H1 (cell line): ENCODE measurements around the gene ANKIB1. TPM values are rescaled to one million over a fixed set of nuclear protein-coding genes. Genes with fewer than 3 reads are reported as not detected.

Experiments
- CBX8 ChIP-seq: fragments of 300-800, 300-1000 bp; sonication (generic); IDR thresholded peaks from 2 replicates; pipeline ENCODE4 v1.7.1; 2016; ENCODE audit warnings: low read depth, low read length, borderline replicate concordance
- CREB1 ChIP-seq: IDR thresholded peaks from 2 replicates; pipeline ENCODE4 v1.6.1; 2012; ENCODE audit warnings: inconsistent platforms
- CTBP2 ChIP-seq: IDR thresholded peaks from 2 replicates; pipeline ENCODE4 v1.7.0; 2011; ENCODE audit warnings: borderline replicate concordance, mild to moderate bottlenecking, moderate library complexity, mixed read lengths, low read length; ENCODE audit not compliant: insufficient read depth, insufficient read length
- EP300 ChIP-seq, 2 experiments: IDR thresholded peaks; 1 replicate in 1 of 2; 2 replicates in 1 of 2; pipeline ENCODE4 v1.6.1; 2011 to 2012; ENCODE audit warnings: low read depth in 2 of 2, low read length in 2 of 2, mild to moderate bottlenecking in 2 of 2, borderline replicate concordance in 1 of 2, inconsistent platforms in 1 of 2, moderate library complexity in 1 of 2
- GABPA ChIP-seq: IDR thresholded peaks from 2 replicates; pipeline ENCODE4 v1.6.1; 2011; ENCODE audit warnings: mild to moderate bottlenecking, low read length, moderate library complexity, borderline replicate concordance; ENCODE audit not compliant: insufficient read depth
- HDAC6 ChIP-seq: IDR thresholded peaks from one replicate; pipeline ENCODE4 v1.7.1; 2012; ENCODE audit warnings: low read depth, mild to moderate bottlenecking, inconsistent platforms, low read length, moderate library complexity
- RAD21 ChIP-seq, 2 experiments: IDR thresholded peaks in 1 of 2; conservative IDR thresholded peaks in 1 of 2; 2 replicates each; pipeline ENCODE4 v1.6.1; 2011; ENCODE audit warnings: low read depth in 2 of 2, low read length in 2 of 2, improper control_type of control experiment in 1 of 2, inconsistent platforms in 1 of 2, mild to moderate bottlenecking in 1 of 2, moderate library complexity in 1 of 2
- polyA plus RNA-seq, 7 experiments: library from polyadenylated mRNA; depleted of rRNA in 3 of 7; stranded (reverse) in 5 of 7; unstranded in 2 of 7; fragments of >200 nt in 5 of 7; fragments of 200-250 nt in 2 of 7; gene quantifications; 1 replicate in 5 of 7; 2 replicates in 1 of 7; 4 replicates in 1 of 7; pipeline versions ENCODE4 v1.2.1 to v1.2.3, GENCODE V29; 2011 to 2013; ENCODE audit warnings: missing spikeins in 2 of 7, mixed read lengths in 2 of 7
- total RNA-seq: library from RNA; stranded (reverse); fragmentation: NEBNext Ultra II Directional; extraction: Animal tissue kit (Norgen Biotek cat#: 25700); gene quantifications from 2 replicates; pipeline ENCODE4 v1.2.1, GENCODE V29; 2021
- TF ChIP-seq, protein P1 (sequence below): fragments of 300-600 bp; sonication (generic); IDR thresholded peaks from 2 replicates; pipeline ENCODE4 v1.7.1; 2012; ENCODE audit warnings: low read length, moderate library complexity, mild to moderate bottlenecking, inconsistent platforms; ENCODE audit not compliant: insufficient replicate concordance
- TF ChIP-seq, protein P2 (sequence below): IDR thresholded peaks from 2 replicates; pipeline ENCODE4 v1.6.1; 2011; ENCODE audit warnings: low read length, improper control_type of control experiment

The ANKIB1 gene
- total and polyA plus RNA-seq, 2 of the 8 experiments (the other 6 are each of a cell fraction or from before 2014, with no cell fraction given), result 19.2 to 43.0 TPM

DNA sequence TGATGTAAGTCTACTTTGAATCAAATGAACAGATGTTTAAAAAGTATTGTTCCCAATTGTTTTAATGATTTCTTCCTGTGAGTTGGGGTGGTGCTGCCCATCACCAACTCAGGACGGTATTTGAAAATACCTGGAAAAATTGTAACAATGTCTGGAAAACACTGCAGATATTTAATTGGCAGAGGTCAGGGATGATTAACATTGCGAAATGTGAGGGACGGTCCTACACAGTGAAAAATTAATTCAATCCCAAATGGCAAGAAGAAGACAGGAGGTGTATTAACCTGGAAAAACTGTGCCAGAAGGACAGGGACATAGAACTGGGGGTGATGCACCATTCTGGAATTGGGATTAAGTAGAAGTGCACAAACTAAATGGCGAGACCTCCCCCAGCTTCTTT, 29.6 kb downstream of the ANKIB1 start (continued):
- TF ChIP-seq, protein P1, sequence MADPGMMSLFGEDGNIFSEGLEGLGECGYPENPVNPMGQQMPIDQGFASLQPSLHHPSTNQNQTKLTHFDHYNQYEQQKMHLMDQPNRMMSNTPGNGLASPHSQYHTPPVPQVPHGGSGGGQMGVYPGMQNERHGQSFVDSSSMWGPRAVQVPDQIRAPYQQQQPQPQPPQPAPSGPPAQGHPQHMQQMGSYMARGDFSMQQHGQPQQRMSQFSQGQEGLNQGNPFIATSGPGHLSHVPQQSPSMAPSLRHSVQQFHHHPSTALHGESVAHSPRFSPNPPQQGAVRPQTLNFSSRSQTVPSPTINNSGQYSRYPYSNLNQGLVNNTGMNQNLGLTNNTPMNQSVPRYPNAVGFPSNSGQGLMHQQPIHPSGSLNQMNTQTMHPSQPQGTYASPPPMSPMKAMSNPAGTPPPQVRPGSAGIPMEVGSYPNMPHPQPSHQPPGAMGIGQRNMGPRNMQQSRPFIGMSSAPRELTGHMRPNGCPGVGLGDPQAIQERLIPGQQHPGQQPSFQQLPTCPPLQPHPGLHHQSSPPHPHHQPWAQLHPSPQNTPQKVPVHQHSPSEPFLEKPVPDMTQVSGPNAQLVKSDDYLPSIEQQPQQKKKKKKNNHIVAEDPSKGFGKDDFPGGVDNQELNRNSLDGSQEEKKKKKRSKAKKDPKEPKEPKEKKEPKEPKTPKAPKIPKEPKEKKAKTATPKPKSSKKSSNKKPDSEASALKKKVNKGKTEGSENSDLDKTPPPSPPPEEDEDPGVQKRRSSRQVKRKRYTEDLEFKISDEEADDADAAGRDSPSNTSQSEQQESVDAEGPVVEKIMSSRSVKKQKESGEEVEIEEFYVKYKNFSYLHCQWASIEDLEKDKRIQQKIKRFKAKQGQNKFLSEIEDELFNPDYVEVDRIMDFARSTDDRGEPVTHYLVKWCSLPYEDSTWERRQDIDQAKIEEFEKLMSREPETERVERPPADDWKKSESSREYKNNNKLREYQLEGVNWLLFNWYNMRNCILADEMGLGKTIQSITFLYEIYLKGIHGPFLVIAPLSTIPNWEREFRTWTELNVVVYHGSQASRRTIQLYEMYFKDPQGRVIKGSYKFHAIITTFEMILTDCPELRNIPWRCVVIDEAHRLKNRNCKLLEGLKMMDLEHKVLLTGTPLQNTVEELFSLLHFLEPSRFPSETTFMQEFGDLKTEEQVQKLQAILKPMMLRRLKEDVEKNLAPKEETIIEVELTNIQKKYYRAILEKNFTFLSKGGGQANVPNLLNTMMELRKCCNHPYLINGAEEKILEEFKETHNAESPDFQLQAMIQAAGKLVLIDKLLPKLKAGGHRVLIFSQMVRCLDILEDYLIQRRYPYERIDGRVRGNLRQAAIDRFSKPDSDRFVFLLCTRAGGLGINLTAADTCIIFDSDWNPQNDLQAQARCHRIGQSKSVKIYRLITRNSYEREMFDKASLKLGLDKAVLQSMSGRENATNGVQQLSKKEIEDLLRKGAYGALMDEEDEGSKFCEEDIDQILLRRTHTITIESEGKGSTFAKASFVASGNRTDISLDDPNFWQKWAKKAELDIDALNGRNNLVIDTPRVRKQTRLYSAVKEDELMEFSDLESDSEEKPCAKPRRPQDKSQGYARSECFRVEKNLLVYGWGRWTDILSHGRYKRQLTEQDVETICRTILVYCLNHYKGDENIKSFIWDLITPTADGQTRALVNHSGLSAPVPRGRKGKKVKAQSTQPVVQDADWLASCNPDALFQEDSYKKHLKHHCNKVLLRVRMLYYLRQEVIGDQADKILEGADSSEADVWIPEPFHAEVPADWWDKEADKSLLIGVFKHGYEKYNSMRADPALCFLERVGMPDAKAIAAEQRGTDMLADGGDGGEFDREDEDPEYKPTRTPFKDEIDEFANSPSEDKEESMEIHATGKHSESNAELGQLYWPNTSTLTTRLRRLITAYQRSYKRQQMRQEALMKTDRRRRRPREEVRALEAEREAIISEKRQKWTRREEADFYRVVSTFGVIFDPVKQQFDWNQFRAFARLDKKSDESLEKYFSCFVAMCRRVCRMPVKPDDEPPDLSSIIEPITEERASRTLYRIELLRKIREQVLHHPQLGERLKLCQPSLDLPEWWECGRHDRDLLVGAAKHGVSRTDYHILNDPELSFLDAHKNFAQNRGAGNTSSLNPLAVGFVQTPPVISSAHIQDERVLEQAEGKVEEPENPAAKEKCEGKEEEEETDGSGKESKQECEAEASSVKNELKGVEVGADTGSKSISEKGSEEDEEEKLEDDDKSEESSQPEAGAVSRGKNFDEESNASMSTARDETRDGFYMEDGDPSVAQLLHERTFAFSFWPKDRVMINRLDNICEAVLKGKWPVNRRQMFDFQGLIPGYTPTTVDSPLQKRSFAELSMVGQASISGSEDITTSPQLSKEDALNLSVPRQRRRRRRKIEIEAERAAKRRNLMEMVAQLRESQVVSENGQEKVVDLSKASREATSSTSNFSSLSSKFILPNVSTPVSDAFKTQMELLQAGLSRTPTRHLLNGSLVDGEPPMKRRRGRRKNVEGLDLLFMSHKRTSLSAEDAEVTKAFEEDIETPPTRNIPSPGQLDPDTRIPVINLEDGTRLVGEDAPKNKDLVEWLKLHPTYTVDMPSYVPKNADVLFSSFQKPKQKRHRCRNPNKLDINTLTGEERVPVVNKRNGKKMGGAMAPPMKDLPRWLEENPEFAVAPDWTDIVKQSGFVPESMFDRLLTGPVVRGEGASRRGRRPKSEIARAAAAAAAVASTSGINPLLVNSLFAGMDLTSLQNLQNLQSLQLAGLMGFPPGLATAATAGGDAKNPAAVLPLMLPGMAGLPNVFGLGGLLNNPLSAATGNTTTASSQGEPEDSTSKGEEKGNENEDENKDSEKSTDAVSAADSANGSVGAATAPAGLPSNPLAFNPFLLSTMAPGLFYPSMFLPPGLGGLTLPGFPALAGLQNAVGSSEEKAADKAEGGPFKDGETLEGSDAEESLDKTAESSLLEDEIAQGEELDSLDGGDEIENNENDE, result no peak
- TF ChIP-seq HDAC6 (no peak), CREB1 (no peak), EP300 (IDR thresholded peaks at IDR 0.05; ENCODE audit: borderline replicate concordance in 1 of 2, low read depth in 2 of 2, low read length in 2 of 2) (no peak), CBX8 (no peak), GABPA (no peak), CTBP2 (no peak), RAD21 (IDR thresholded peaks at IDR 0.05 in 1 of 2, conservative IDR thresholded peaks at IDR 0.05 in 1 of 2; ENCODE audit: low read depth in 2 of 2, low read length in 2 of 2) (no peak)
- TF ChIP-seq, protein P2, sequence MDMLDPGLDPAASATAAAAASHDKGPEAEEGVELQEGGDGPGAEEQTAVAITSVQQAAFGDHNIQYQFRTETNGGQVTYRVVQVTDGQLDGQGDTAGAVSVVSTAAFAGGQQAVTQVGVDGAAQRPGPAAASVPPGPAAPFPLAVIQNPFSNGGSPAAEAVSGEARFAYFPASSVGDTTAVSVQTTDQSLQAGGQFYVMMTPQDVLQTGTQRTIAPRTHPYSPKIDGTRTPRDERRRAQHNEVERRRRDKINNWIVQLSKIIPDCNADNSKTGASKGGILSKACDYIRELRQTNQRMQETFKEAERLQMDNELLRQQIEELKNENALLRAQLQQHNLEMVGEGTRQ, result no peak
